GM10266 (cell line): ENCODE data around the gene MAML2.

Experiments
- DNase-seq: peaks from one replicate; pipeline ENCODE4 v3.0.0; 2012; ENCODE audit errors: extremely low spot score
- CTCF ChIP-seq: IDR thresholded peaks from 2 replicates; pipeline ENCODE4 v1.5.1; 2012; ENCODE audit warnings: mild to moderate bottlenecking, low read depth; ENCODE audit not compliant: control insufficient read depth, insufficient read depth; ENCODE audit errors: missing control alignments

MAML2 gene

DNA sequence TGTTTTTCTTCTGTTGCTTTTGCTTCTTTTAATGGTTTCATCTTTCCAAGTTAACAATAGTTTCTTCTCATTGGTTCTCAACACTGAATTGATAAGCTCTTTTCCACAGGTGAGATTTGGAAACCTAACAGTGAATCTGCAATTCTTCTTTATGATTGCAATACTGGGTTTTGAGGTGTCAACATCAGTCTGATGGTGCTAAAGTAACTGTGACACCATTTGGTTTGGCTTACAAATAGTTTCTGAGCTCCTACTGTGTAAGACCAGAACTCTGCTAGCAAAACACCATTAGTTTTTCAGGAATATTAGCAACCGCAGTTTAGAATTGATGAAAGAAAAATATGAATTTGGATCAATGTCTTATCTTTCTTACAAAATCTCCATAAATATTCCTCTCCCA is 58.6 kb downstream of the MAML2 start:
- no peak for TF ChIP-seq CTCF
- DNase-seq, result no peak

DNA sequence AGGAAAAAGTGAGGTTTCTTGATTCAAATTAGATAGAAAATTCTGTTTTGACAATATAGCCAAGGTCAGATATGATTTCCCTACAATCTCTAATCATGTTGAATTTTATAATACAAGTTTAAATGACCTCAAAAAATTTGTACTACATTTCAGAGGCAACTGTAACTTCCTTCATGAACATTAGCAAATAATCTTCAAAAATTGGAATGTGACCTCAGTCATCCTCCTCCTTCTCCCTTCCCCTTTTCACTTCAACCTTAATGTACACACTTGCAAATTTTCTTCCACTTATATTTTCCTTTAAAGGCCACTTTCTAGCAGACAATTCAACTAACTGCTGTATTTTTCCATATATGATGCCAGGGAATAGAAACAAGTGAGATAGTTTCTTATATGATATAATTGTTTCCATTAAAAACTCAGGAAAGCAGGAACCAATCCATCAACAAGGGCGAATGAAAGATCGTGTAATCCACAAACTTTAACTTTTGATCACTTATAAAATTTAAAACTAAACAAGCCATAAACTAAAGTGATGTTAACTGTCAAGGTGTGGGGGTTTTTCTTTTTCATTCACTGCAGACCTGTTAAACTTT is 60.3 kb downstream of the MAML2 start:
- no peak for TF ChIP-seq CTCF
- no peak for DNase-seq

- no peak for TF ChIP-seq CTCF
- DNase-seq, result no peak
These were observed 62.6 kb downstream of the MAML2 start for GRCh38 chr11:96280444-96280843.

DNA sequence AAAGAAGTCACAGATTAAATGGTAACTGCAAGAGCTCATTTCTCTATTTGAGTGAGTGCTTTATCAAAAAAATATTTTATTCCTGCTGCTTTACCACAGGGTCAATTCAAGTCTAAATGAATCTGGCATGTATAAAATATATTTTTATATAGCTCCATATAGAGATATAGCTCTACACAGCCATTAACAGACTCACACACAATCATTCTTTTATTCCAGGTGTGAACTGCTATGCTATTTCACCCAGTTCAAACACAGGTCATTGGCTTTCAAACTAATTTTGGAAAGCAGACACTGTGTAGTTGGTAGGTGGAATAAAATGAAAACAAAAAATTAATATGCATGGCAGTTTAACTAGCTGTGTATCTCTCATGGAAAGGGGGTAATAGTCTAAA is 63.1 kb downstream of the MAML2 start:
- no peak for TF ChIP-seq CTCF
- no peak for DNase-seq

GRCh38 chr11:96279018-96279895 is 63.7 kb downstream of the MAML2 start:
- TF ChIP-seq CTCF, result no peak

GRCh38 chr11:96278039-96278897 is 64.7 kb downstream of the MAML2 start:
- TF ChIP-seq CTCF, result no peak
- no peak for DNase-seq

More at GRCh38 chr11:96279018-96279895, 63.7 kb downstream of the MAML2 start:
- no peak for DNase-seq

- no peak for DNase-seq
- TF ChIP-seq CTCF, result no peak
These were observed 65.3 kb downstream of the MAML2 start for GRCh38 chr11:96277696-96278038.
